Body of pancreas (tissue), 4 donors: ENCODE measurements around the gene KLHDC9.

ENCODE experiments used
- POLR2A ChIP-seq, 3 donors: fragments of 450-650 bp; IDR thresholded peaks; one replicate each; pipeline ENCODE4 v1.6.1; 2016; ENCODE audit warnings: antibody characterized with exemption in 3 of 3, mild to moderate bottlenecking in 2 of 3
- TF ChIP-seq, protein P1 (sequence below), 7 experiments: fragments of 450-650 bp in 4 of 7; fragments of 200-600 bp in 3 of 7; sonication (generic) in 3 of 7; IDR thresholded peaks; one replicate each; pipeline ENCODE4 v1.5.1; 2016 to 2019; ENCODE audit warnings: antibody characterized with exemption in 7 of 7

GRCh38 chr1:161079436-161080110 lies 18.6 kb upstream of the KLHDC9 start:
- TF ChIP-seq, protein P1, sequence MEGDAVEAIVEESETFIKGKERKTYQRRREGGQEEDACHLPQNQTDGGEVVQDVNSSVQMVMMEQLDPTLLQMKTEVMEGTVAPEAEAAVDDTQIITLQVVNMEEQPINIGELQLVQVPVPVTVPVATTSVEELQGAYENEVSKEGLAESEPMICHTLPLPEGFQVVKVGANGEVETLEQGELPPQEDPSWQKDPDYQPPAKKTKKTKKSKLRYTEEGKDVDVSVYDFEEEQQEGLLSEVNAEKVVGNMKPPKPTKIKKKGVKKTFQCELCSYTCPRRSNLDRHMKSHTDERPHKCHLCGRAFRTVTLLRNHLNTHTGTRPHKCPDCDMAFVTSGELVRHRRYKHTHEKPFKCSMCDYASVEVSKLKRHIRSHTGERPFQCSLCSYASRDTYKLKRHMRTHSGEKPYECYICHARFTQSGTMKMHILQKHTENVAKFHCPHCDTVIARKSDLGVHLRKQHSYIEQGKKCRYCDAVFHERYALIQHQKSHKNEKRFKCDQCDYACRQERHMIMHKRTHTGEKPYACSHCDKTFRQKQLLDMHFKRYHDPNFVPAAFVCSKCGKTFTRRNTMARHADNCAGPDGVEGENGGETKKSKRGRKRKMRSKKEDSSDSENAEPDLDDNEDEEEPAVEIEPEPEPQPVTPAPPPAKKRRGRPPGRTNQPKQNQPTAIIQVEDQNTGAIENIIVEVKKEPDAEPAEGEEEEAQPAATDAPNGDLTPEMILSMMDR (IDR thresholded peaks at IDR 0.05) = no peak
- no peak for TF ChIP-seq POLR2A (IDR thresholded peaks at IDR 0.05)
